CD4-positive, alpha-beta T cell treated with Interleukin-21 for 1 hour (primary cell): ENCODE results near the gene STARD13.

Experiments used
- DNase-seq: peaks from one replicate; pipeline ENCODE4 v3.0.0-alpha.2; 2020

The STARD13 gene

GRCh38 chr13:33285420-33286124 is at the start of gene STARD13:
TSS of gene STARD13 (minus strand) at chr13:33285755. CDS start at chr13:33285638, 117 bp downstream.
- no peak for DNase-seq

GRCh38 chr13:33334831-33335230 is 49.3 kb upstream of the STARD13 start:
- DNase-seq, result no peak

- no peak for DNase-seq
Observed at GRCh38 chr13:33331962-33332361, 46.4 kb upstream of the STARD13 start.

GRCh38 chr13:33330483-33330882 is 44.9 kb upstream of the STARD13 start:
- no peak for DNase-seq

GRCh38 chr13:33328701-33329100 is 43.1 kb upstream of the STARD13 start:
- DNase-seq, result no peak

- DNase-seq, result no peak
Observed at GRCh38 chr13:33326723-33327122, 41.2 kb upstream of the STARD13 start.

- DNase-seq, result no peak
Observed at GRCh38 chr13:33326246-33326645, 40.7 kb upstream of the STARD13 start.

- no peak for DNase-seq
Observed at GRCh38 chr13:33323801-33324510, 38.4 kb upstream of the STARD13 start.

- DNase-seq, result no peak
Observed at GRCh38 chr13:33322965-33323668, 37.6 kb upstream of the STARD13 start.

GRCh38 chr13:33322543-33322809 is 36.9 kb upstream of the STARD13 start:
- DNase-seq, result no peak

GRCh38 chr13:33321686-33322542 is 36.4 kb upstream of the STARD13 start:
- no peak for DNase-seq

GRCh38 chr13:33319859-33320258 is 34.3 kb upstream of the STARD13 start:
- no peak for DNase-seq

GRCh38 chr13:33318744-33319143 is 33.2 kb upstream of the STARD13 start:
- no peak for DNase-seq

GRCh38 chr13:33318037-33318436 is 32.5 kb upstream of the STARD13 start:
- no peak for DNase-seq

GRCh38 chr13:33316890-33317289 is 31.3 kb upstream of the STARD13 start:
- DNase-seq, result no peak

- no peak for DNase-seq
Observed at GRCh38 chr13:33313504-33313903, 27.9 kb upstream of the STARD13 start.

- DNase-seq, result no peak
Observed at GRCh38 chr13:33312861-33313212, 27.3 kb upstream of the STARD13 start.

- DNase-seq, result no peak
Observed at GRCh38 chr13:33312150-33312860, 26.8 kb upstream of the STARD13 start.

GRCh38 chr13:33311040-33311439 is 25.5 kb upstream of the STARD13 start:
- DNase-seq, result no peak

- DNase-seq, result no peak
Observed at GRCh38 chr13:33310245-33311038, 24.9 kb upstream of the STARD13 start.

GRCh38 chr13:33308863-33309262 is 23.3 kb upstream of the STARD13 start:
- no peak for DNase-seq

GRCh38 chr13:33307843-33308242 is 22.3 kb upstream of the STARD13 start:
- no peak for DNase-seq
